ENCODE results near the gene SORCS2.

- TF ChIP-seq CTCF (IDR thresholded peaks at IDR 0.05; ENCODE audit: low read length): no peak
- TF ChIP-seq EZH2 (IDR thresholded peaks at IDR 0.05; ENCODE audit: borderline replicate concordance, low read length): no peak
Measured at GRCh38 chr4:7328913-7329638, 136.7 kb downstream of the SORCS2 start.

Measured in OCI-LY1 (cell line).